Omental fat pad (tissue), 4 donors: ENCODE measurements around the gene SLC46A2. TPM values are rescaled to one million over a fixed set of nuclear protein-coding genes. Genes with fewer than 3 reads are reported as not detected.

Experiments used
- ATAC-seq: fragments of 150-250 bp; one replicate; pipeline ENCODE4 v1.9.1; 2016; ENCODE audit warnings: mild to moderate bottlenecking, moderate library complexity; ENCODE audit not compliant: low FRiP score
- DNase-seq: peaks from one replicate; pipeline ENCODE4 v3.0.0-alpha.2; 2019; ENCODE audit warnings: low spot score
- CTCF ChIP-seq, 3 donors: fragments of 450-650 bp; IDR thresholded peaks; one replicate each; pipeline ENCODE4 v1.5.1; 2016 to 2017; ENCODE audit warnings: antibody characterized with exemption in 3 of 3, mild to moderate bottlenecking in 3 of 3, moderate library complexity in 2 of 3
- total RNA-seq, 4 donors: library from RNA; depleted of rRNA; stranded (reverse); fragments of >200 nt; gene quantifications; one replicate each; pipeline ENCODE4 v1.1.0, GENCODE V29; 2016

Gene SLC46A2
- total RNA-seq, 4 donors from 2014 or later: 0.36 to 1.3 TPM; not detected in 2

DNA sequence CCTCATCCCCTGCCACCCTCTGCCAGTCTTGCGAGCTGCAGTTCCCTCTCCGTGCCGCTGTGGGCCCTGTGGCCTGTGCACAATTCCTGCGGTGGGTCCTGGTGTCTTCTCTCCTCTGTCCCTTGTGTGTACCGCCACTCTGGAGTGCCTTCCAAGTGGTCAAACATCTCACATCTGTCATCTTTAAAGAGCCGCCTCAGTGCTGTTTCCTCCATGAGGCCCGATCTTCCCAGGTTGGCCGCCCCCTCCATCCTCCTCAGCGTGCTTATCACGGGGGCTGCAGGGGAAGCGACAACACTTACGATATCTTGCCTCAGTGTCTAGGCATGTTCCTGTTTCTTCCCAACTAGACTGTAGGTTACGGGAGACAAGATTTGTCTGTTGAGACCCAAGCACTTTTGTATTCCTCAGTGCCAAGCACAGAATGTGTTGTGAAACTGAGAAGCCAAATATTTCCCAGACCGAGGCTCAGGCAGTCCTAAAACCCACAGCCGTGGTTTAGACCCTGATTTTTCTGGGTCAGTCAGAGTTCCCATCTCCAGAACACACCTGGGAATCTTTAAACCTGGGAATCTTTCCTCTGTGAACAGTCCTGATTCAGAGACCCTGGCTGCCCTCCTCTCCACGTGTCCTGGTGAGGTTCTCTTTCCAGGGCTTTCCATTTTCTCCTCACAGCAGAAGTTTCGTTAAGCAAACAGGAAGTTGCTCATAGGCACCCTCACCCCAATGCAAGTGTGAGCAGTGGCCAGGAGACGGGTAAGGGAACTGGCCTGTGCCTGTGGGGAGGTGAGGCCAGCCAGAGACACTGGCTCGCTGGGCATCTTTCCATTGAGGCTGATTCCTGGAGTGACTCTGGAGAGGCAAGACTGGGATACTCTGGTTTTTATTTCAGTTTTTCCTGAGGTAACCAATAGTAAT, 28.8 kb downstream of the SLC46A2 start:
- ATAC-seq: peak; percentile 63
- no peak for TF ChIP-seq CTCF (IDR thresholded peaks at IDR 0.05)
- DNase-seq: no peak

- DNase-seq: no peak
- TF ChIP-seq CTCF (IDR thresholded peaks at IDR 0.05): no peak
- ATAC-seq: no peak
Measured at GRCh38 chr9:112861155-112861554, 29.5 kb downstream of the SLC46A2 start.

GRCh38 chr9:112860451-112860850, 30.2 kb downstream of the SLC46A2 start:
- TF ChIP-seq CTCF (IDR thresholded peaks at IDR 0.05): no peak
- ATAC-seq: no peak
- DNase-seq: no peak

GRCh38 chr9:112858625-112859147, 32.0 kb downstream of the SLC46A2 start:
- TF ChIP-seq CTCF (IDR thresholded peaks at IDR 0.05): no peak
- ATAC-seq (no peak), DNase-seq (no peak)

- TF ChIP-seq CTCF (IDR thresholded peaks at IDR 0.05): no peak
- DNase-seq (no peak), ATAC-seq (no peak)
Measured at GRCh38 chr9:112858005-112858404, 32.7 kb downstream of the SLC46A2 start.

- ATAC-seq (no peak), DNase-seq (no peak)
- no peak for TF ChIP-seq CTCF (IDR thresholded peaks at IDR 0.05)
Measured at GRCh38 chr9:112856843-112857242, 33.8 kb downstream of the SLC46A2 start.

GRCh38 chr9:112856200-112856599, 34.5 kb downstream of the SLC46A2 start:
- no peak for DNase-seq
- TF ChIP-seq CTCF (IDR thresholded peaks at IDR 0.05): no peak
- no peak for ATAC-seq
